ENCODE measurements around the gene MACROD2.

Gene MACROD2

DNA sequence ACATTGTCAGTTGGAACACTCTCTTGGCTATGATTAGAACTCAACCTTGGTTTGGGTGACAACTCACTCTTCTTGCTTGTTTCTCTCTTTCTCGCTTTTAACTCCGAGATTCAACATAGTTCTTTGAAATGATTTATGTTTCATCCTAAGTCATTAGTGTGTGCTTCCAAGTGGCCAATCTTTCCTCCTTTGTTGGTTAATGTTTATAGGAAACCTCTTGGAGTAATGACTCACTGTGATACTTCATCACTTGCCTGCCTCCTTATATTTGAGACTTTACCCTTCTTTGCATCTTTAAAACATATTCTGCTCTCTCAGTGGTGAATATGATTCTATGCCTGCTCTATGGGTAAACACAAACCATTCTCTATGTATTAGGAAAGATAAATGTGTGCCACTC, 621.8 kb downstream of the MACROD2 start:
- no peak overlapping the region for H3K4me3 ChIP-seq (ENCODE audit: low read depth, low read length)
- no peak for TF ChIP-seq CTCF (IDR thresholded peaks at IDR 0.05; ENCODE audit: borderline replicate concordance, insufficient read depth, low read depth, low read length)

- TF ChIP-seq CTCF (IDR thresholded peaks at IDR 0.05; ENCODE audit: borderline replicate concordance, insufficient read depth, low read depth, low read length) = no peak
- H3K4me3 ChIP-seq (ENCODE audit: low read depth, low read length) = no peak overlapping the region
Measured at GRCh38 chr20:14619411-14619810, 624.1 kb downstream of the MACROD2 start.

DNA sequence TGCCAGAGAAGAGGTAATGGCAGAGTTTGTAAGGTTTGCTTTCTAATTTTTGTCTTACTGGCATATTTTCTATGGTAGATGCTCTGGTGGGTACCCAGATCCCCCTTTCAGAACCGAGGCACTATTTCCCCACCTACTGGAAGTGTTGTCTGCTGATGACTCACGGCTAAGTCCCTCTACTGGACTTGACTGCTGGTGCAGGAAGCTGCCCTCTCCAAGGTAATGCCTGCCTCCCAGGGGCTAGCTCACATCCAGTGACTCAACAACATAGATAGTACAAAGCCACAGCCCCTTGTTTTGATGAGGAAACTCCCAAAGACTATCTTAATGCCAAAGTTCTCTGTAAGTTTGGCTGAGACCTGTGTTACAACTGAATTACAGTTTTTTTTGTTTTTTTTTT, 627.5 kb downstream of the MACROD2 start:
- no peak for TF ChIP-seq CTCF (IDR thresholded peaks at IDR 0.05; ENCODE audit: borderline replicate concordance, insufficient read depth, low read depth, low read length)
- H3K4me3 ChIP-seq (ENCODE audit: low read depth, low read length) = no peak overlapping the region

GRCh38 chr20:14631011-14631410, 635.7 kb downstream of the MACROD2 start:
- no peak for TF ChIP-seq CTCF (IDR thresholded peaks at IDR 0.05; ENCODE audit: borderline replicate concordance, insufficient read depth, low read depth, low read length)
- no peak overlapping the region for H3K4me3 ChIP-seq (ENCODE audit: low read depth, low read length)

- TF ChIP-seq CTCF (IDR thresholded peaks at IDR 0.05; ENCODE audit: borderline replicate concordance, insufficient read depth, low read depth, low read length) = no peak
- no peak overlapping the region for H3K4me3 ChIP-seq (ENCODE audit: low read depth, low read length)
Measured at GRCh38 chr20:14632906-14633305, 637.6 kb downstream of the MACROD2 start.

DNA sequence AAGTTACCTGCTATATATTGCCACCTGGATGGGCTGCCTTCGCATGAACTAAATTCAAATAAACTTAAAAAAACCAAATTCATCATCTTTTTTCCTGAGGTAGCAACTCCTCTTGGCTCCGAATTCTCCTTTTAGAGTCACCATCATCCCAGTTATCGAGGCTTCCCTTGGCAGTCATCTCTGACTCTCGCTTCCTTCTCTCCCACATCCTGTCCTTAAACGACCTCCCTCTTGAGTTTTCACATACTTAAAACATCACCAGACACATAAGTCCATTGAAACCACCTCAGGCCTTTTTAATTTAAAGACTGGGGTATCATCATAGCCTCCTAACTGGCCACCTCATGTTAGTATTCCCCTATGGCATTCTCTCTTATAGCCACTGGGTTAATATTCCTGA, 638.2 kb downstream of the MACROD2 start:
- TF ChIP-seq CTCF (IDR thresholded peaks at IDR 0.05; ENCODE audit: borderline replicate concordance, insufficient read depth, low read depth, low read length) = no peak
- H3K4me3 ChIP-seq (ENCODE audit: low read depth, low read length) = no peak overlapping the region

DNA sequence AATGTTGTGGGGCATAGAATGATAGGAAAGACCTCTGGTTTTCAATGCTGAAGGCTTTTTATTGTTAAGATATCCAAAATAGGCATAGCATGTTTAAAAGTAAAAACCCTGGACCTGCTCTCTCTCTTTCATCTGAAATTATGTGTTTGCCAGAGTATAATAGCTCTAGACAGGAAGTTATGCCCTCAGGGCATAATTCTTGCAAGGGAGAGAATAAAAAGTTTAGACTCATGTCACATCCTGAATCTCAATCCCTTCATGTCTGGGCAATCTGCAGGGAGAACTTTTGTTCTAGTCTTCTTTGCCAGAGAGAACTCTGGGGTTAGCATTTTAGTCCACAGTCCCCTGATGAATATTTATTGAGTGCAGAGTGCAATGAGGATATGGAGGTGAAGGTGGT, 639.3 kb downstream of the MACROD2 start:
- no peak overlapping the region for H3K4me3 ChIP-seq (ENCODE audit: low read depth, low read length)
- no peak for TF ChIP-seq CTCF (IDR thresholded peaks at IDR 0.05; ENCODE audit: borderline replicate concordance, insufficient read depth, low read depth, low read length)

Data from GM12875 (cell line).